Keratinocyte (primary cell): ENCODE data around the gene ATRNL1. TPM values are rescaled to one million over a fixed set of nuclear protein-coding genes. Genes with fewer than 3 reads are reported as not detected.

Source experiments
- DNase-seq: peaks from one replicate; pipeline ENCODE4 v3.0.0-alpha.2; 2011; ENCODE audit warnings: low read depth, missing footprints, low spot score
- FAIRE-seq: peaks from 2 replicates; lab custom pipeline; 2011; peaks lifted over from hg19 to GRCh38; lab: Jason Lieb, UNC
- H2AFZ ChIP-seq: 2 replicates; pipeline ENCODE4 v1.6.0; 2012; ENCODE audit warnings: low read length, control low read depth, inconsistent platforms; ENCODE audit not compliant: control insufficient read depth
- H3K27ac ChIP-seq: 2 replicates; pipeline ENCODE4 v1.5.1; 2011; ENCODE audit warnings: low read length; ENCODE audit not compliant: control insufficient read depth, insufficient read depth
- H3K27me3 ChIP-seq: 3 replicates; pipeline ENCODE4 v1.6.0; 2011; ENCODE audit warnings: low read length; ENCODE audit not compliant: control insufficient read depth, insufficient read depth; ENCODE audit errors: extremely low read depth
- H3K36me3 ChIP-seq, 2 experiments: 2 replicates in 1 of 2; 3 replicates in 1 of 2; pipeline ENCODE4 v1.5.1; 2011; ENCODE audit warnings: low read length in 2 of 2, mild to moderate bottlenecking in 1 of 2; ENCODE audit not compliant: control insufficient read depth in 2 of 2, insufficient read depth in 2 of 2; ENCODE audit errors: extremely low read depth in 1 of 2
- H3K4me1 ChIP-seq: 3 replicates; pipeline ENCODE4 v1.5.1; 2011; ENCODE audit warnings: low read length; ENCODE audit not compliant: control insufficient read depth, insufficient read depth; ENCODE audit errors: extremely low read depth
- H3K4me2 ChIP-seq: 3 replicates; pipeline ENCODE4 v1.6.0; 2011; ENCODE audit warnings: low read depth, low read length; ENCODE audit not compliant: control insufficient read depth, insufficient read depth; ENCODE audit errors: extremely low read depth
- H3K4me3 ChIP-seq, 3 experiments: fragments of 200-600 bp in 1 of 3; sonication (generic) in 1 of 3; 2 replicates in 2 of 3; 3 replicates in 1 of 3; pipeline ENCODE4 v1.5.1; 2011 to 2016; ENCODE audit warnings: low read length in 3 of 3, mild to moderate bottlenecking in 3 of 3, control low read depth in 2 of 3, inconsistent platforms in 1 of 3, low read depth in 1 of 3, mixed read lengths in 1 of 3, mixed run types in 1 of 3, moderate library complexity in 1 of 3; ENCODE audit not compliant: control insufficient read depth in 2 of 3, insufficient read depth in 2 of 3; ENCODE audit errors: extremely low read depth in 1 of 3
- H3K79me2 ChIP-seq: 2 replicates; pipeline ENCODE4 v1.6.0; 2012; ENCODE audit warnings: low read length; ENCODE audit not compliant: control insufficient read depth, insufficient read depth
- H3K9ac ChIP-seq: 3 replicates; pipeline ENCODE4 v1.6.0; 2011; ENCODE audit warnings: low read length; ENCODE audit not compliant: control insufficient read depth, insufficient read depth; ENCODE audit errors: extremely low read depth
- H3K9me1 ChIP-seq: 3 replicates; pipeline ENCODE4 v1.6.0; 2011; ENCODE audit warnings: low read length; ENCODE audit not compliant: control insufficient read depth, insufficient read depth; ENCODE audit errors: extremely low read depth
- H3K9me3 ChIP-seq: 2 replicates; pipeline ENCODE4 v1.5.1; 2012; ENCODE audit warnings: low read depth, low read length; ENCODE audit not compliant: control insufficient read depth
- H4K20me1 ChIP-seq: 3 replicates; pipeline ENCODE4 v1.6.0; 2011; ENCODE audit warnings: low read length; ENCODE audit not compliant: control insufficient read depth, insufficient read depth; ENCODE audit errors: extremely low read depth
- CTCF ChIP-seq, 3 experiments: IDR thresholded peaks in 1 of 3; conservative IDR thresholded peaks in 1 of 3; optimal IDR thresholded peaks in 1 of 3; 2 replicates in 2 of 3; 3 replicates in 1 of 3; pipeline versions ENCODE3 to v1.5.1; 2011; ENCODE audit warnings: low read length in 3 of 3, mild to moderate bottlenecking in 3 of 3, moderate library complexity in 2 of 3, control low read depth in 1 of 3, inconsistent platforms in 1 of 3; ENCODE audit not compliant: insufficient read depth in 2 of 3; ENCODE audit errors: extremely low read depth in 1 of 3
- EZH2 ChIP-seq: IDR thresholded peaks from one replicate; pipeline ENCODE4 v1.6.1; 2012; ENCODE audit warnings: inconsistent platforms, mild to moderate bottlenecking, low read length, moderate library complexity
- dilution Hi-C: fragments of 300-500 bp; cut with MboI; formaldehyde crosslinking; loops from one replicate; pipeline ENCODE4 v1.7.0; 2020; ENCODE audit warnings: low sequenced_read_pairs; ENCODE audit not compliant: extremely low pct_ligation_motif_present
- polyA plus RNA-seq, 5 experiments: library from polyadenylated mRNA; depleted of rRNA in 3 of 5; stranded (reverse) in 3 of 5; stranded (forward) in 1 of 5; unstranded in 1 of 5; fragments of >200 nt; gene quantifications; 1 replicate in 1 of 5; 2 replicates in 3 of 5; 3 replicates in 1 of 5; pipeline versions ENCODE4 v1.2.1 to v1.2.3, GENCODE V29; 2011 to 2012; ENCODE audit warnings: missing spikeins in 2 of 5, low read depth in 1 of 5, low replicate concordance in 1 of 5

Gene ATRNL1
- polyA plus RNA-seq, 1 donor (not counting 4 experiments of a cell fraction or from before 2014, with no cell fraction given) = 0.07 TPM

GRCh38 chr10:115974816-115975430 lies 881.8 kb downstream of the ATRNL1 start:
- Histone ChIP-seq H3K79me2 (no peaks in the 10 kb centered on the region), H3K36me3 (no peaks in the 10 kb centered on the region), H3K4me1 (no peaks in the 10 kb centered on the region), H3K4me3 (no peak overlapping the region), H3K9ac (no peak overlapping the region), H3K9me1 (no peaks in the 10 kb centered on the region), H4K20me1 (no peaks in the 10 kb centered on the region), H2AFZ (no peak overlapping the region), H3K4me2 (no peak overlapping the region), H3K9me3 (no peaks in the 10 kb centered on the region), H3K27ac (no peak overlapping the region), H3K27me3 (no peaks in the 10 kb centered on the region)
- no peak for DNase-seq
- dilution Hi-C loops = no loop called here
- FAIRE-seq = no peak
- TF ChIP-seq CTCF (optimal IDR thresholded peaks at IDR 0.05 in 1 of 3, IDR thresholded peaks at IDR 0.05 in 1 of 3, conservative IDR thresholded peaks at IDR 0.05 in 1 of 3; ENCODE audit: extremely low read depth in 1 of 3, insufficient read depth in 2 of 3, low read length in 3 of 3) = no peak
- TF ChIP-seq EZH2 = no peak

- Histone ChIP-seq H3K4me1 (no peaks in the 10 kb centered on the region), H3K9me1 (no peaks in the 10 kb centered on the region), H3K4me2 (no peak overlapping the region), H3K79me2 (no peaks in the 10 kb centered on the region), H2AFZ (no peak overlapping the region), H3K27me3 (no peaks in the 10 kb centered on the region), H3K27ac (no peak overlapping the region), H4K20me1 (no peaks in the 10 kb centered on the region), H3K36me3 (no peaks in the 10 kb centered on the region), H3K9ac (no peak overlapping the region), H3K4me3 (no peak overlapping the region), H3K9me3 (no peaks in the 10 kb centered on the region)
- no peak for FAIRE-seq
- DNase-seq = no peak
- TF ChIP-seq CTCF (optimal IDR thresholded peaks at IDR 0.05 in 1 of 3, IDR thresholded peaks at IDR 0.05 in 1 of 3, conservative IDR thresholded peaks at IDR 0.05 in 1 of 3; ENCODE audit: extremely low read depth in 1 of 3, insufficient read depth in 2 of 3, low read length in 3 of 3) = no peak
- TF ChIP-seq EZH2 = no peak
- dilution Hi-C loops = no loop called here
Observed at GRCh38 chr10:115975506-115975905, 882.3 kb downstream of the ATRNL1 start.
